C4-2B (cell line): Measurements from ENCODE around the gene NXF1.

ENCODE experiments used
- CTCF ChIP-seq: fragments of 450-650 bp; conservative IDR thresholded peaks from 2 replicates; pipeline ENCODE4 v1.5.1; 2017; ENCODE audit warnings: mild to moderate bottlenecking
- ZFX ChIP-seq: fragments of 450-650 bp; IDR thresholded peaks from 2 replicates; pipeline ENCODE4 v1.6.1; 2017

- TF ChIP-seq CTCF (no peak), ZFX (no peak)
These were observed 747 bp downstream of the NXF1 start for GRCh38 chr11:62804310-62805075.
